GM12875 (cell line): Measurements from ENCODE around the gene CABLES2.

Source experiments
- H3K4me3 ChIP-seq: one replicate; pipeline ENCODE4 v1.5.1; 2011; ENCODE audit warnings: low read depth, low read length, control low read depth
- CTCF ChIP-seq: IDR thresholded peaks from 2 replicates; pipeline ENCODE4 v1.5.1; 2011; ENCODE audit warnings: low read depth, mild to moderate bottlenecking, control low read depth, inconsistent platforms, low read length, moderate library complexity, borderline replicate concordance; ENCODE audit not compliant: insufficient read depth

CABLES2 gene

GRCh38 chr20:62433658-62434497 is 26.8 kb upstream of the CABLES2 start:
- no peak overlapping the region for H3K4me3 ChIP-seq
- TF ChIP-seq CTCF = no peak

GRCh38 chr20:62430866-62431447 is 23.9 kb upstream of the CABLES2 start:
- no peak for TF ChIP-seq CTCF
- H3K4me3 ChIP-seq = no peak overlapping the region

GRCh38 chr20:62430311-62430853 is 23.3 kb upstream of the CABLES2 start:
- no peak overlapping the region for H3K4me3 ChIP-seq
- TF ChIP-seq CTCF = no peak

- no peak for TF ChIP-seq CTCF
Measured at GRCh38 chr20:62429455-62430310, 22.6 kb upstream of the CABLES2 start.

GRCh38 chr20:62428396-62429295 is 21.6 kb upstream of the CABLES2 start:
- TF ChIP-seq CTCF = no peak
- H3K4me3 ChIP-seq = no peak overlapping the region

More at GRCh38 chr20:62429455-62430310, 22.6 kb upstream of the CABLES2 start:
- H3K4me3 ChIP-seq = no peak overlapping the region

GRCh38 chr20:62428002-62428372 is 20.9 kb upstream of the CABLES2 start:
- no peak for TF ChIP-seq CTCF
- no peak overlapping the region for H3K4me3 ChIP-seq
